Astrocyte (in vitro differentiated cells and primary cell): ENCODE data around the gene PIM1. TPM values are rescaled to one million over a fixed set of nuclear protein-coding genes. Genes with fewer than 3 reads are reported as not detected.

Experiments used
- DNase-seq: peaks from one replicate; pipeline ENCODE4 v3.0.0-alpha.2; 2010; ENCODE audit warnings: low read depth
- FAIRE-seq: peaks from 2 replicates; lab custom pipeline; 2011; peaks lifted over from hg19 to GRCh38; lab: Jason Lieb, UNC
- H2AFZ ChIP-seq: 2 replicates; pipeline ENCODE4 v1.6.0; 2012; ENCODE audit warnings: low read depth, low read length, inconsistent platforms
- H3K27ac ChIP-seq: 2 replicates; pipeline ENCODE4 v1.5.1; 2011; ENCODE audit warnings: low read depth, low read length, inconsistent platforms
- H3K27me3 ChIP-seq: 2 replicates; pipeline ENCODE4 v1.6.0; 2011; ENCODE audit warnings: low read length, inconsistent platforms; ENCODE audit not compliant: insufficient read depth
- H3K36me3 ChIP-seq: 2 replicates; pipeline ENCODE4 v1.5.1; 2011; ENCODE audit warnings: low read length, inconsistent platforms; ENCODE audit not compliant: insufficient read depth
- H3K4me1 ChIP-seq: 2 replicates; pipeline ENCODE4 v1.5.1; 2011; ENCODE audit warnings: low read length, inconsistent platforms; ENCODE audit not compliant: insufficient read depth
- H3K4me2 ChIP-seq: 2 replicates; pipeline ENCODE4 v1.6.0; 2012; ENCODE audit warnings: low read length, inconsistent platforms
- H3K4me3 ChIP-seq: 2 replicates; pipeline ENCODE4 v1.5.1; 2011; ENCODE audit warnings: low read depth, mild to moderate bottlenecking, low read length, inconsistent platforms; ENCODE audit not compliant: insufficient read depth
- H3K79me2 ChIP-seq: 2 replicates; pipeline ENCODE4 v1.6.0; 2012; ENCODE audit warnings: mild to moderate bottlenecking, low read length, inconsistent platforms; ENCODE audit not compliant: insufficient read depth
- H3K9ac ChIP-seq: 2 replicates; pipeline ENCODE4 v1.6.0; 2012; ENCODE audit warnings: mild to moderate bottlenecking, low read length, inconsistent platforms
- H3K9me3 ChIP-seq: 2 replicates; pipeline ENCODE4 v1.5.1; 2012; ENCODE audit warnings: low read depth, mild to moderate bottlenecking, low read length, inconsistent platforms; ENCODE audit not compliant: insufficient read depth
- H4K20me1 ChIP-seq: 2 replicates; pipeline ENCODE4 v1.6.0; 2012; ENCODE audit warnings: low read length, inconsistent platforms; ENCODE audit not compliant: insufficient read depth
- H3K27ac Mint-ChIP-seq: one replicate; pipeline ENCODE4 v1.8.0; 2021; ENCODE audit warnings: mild to moderate bottlenecking, mixed read lengths; ENCODE audit not compliant: unreplicated experiment
- H3K27me3 Mint-ChIP-seq: one replicate; pipeline ENCODE4 v1.8.0; 2021; ENCODE audit warnings: low read depth, mixed read lengths; ENCODE audit not compliant: unreplicated experiment
- H3K36me3 Mint-ChIP-seq: one replicate; pipeline ENCODE4 v1.8.0; 2021; ENCODE audit warnings: low read depth, mixed read lengths; ENCODE audit not compliant: unreplicated experiment
- H3K4me1 Mint-ChIP-seq: one replicate; pipeline ENCODE4 v1.8.0; 2021; ENCODE audit warnings: low read depth, mixed read lengths; ENCODE audit not compliant: unreplicated experiment
- H3K4me3 Mint-ChIP-seq: one replicate; pipeline ENCODE4 v1.8.0; 2021; ENCODE audit warnings: mild to moderate bottlenecking, moderate library complexity, mixed read lengths; ENCODE audit not compliant: unreplicated experiment
- H3K9me3 Mint-ChIP-seq: one replicate; pipeline ENCODE4 v1.8.0; 2021; ENCODE audit warnings: mild to moderate bottlenecking, mixed read lengths; ENCODE audit not compliant: unreplicated experiment
- EZH2 ChIP-seq: IDR thresholded peaks from 2 replicates; pipeline ENCODE4 v1.6.1; 2012; ENCODE audit warnings: mild to moderate bottlenecking, low read length, inconsistent platforms; ENCODE audit not compliant: insufficient read depth
- total RNA-seq: library from RNA; stranded (reverse); gene quantifications from 2 replicates; pipeline ENCODE4 v1.2.1, GENCODE V29; 2021
- TF ChIP-seq, protein P1 (sequence below): IDR thresholded peaks from 2 replicates; pipeline ENCODE4 v1.5.1; 2011; ENCODE audit warnings: low read depth, mild to moderate bottlenecking, inconsistent platforms, low read length, moderate library complexity; ENCODE audit not compliant: insufficient read depth

PIM1 gene
- total RNA-seq, 1 donor from 2014 or later, result 32.1 TPM

DNA sequence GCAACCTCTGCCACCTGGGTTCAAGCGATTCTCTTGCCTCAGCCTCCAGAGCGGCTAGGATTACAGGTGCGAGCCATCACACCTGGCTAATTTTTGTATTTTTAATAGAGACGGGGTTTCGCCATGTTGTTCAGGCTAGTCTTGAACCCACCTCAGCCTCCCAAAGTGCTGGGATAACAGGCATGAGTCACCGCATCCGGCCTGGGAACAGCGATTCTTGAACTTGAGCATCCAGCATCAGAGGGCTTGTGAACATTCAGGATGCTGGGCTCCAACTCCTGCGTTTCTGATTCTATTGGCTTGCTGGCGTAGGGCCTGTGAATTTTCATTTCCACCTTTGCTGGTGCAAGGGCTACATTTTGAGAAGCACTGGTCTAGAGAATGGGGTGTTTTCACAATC is 24.5 kb upstream of the PIM1 start:
- Histone ChIP-seq H3K4me2 (no peak overlapping the region), H2AFZ (no peak overlapping the region), H3K27me3 (no peaks in the 10 kb centered on the region), H3K9ac (no peak overlapping the region), H3K79me2 (no peaks in the 10 kb centered on the region), H3K27ac (peak overlapping the region; percentile 91), H3K36me3 (no peaks in the 10 kb centered on the region), H3K9me3 (no peaks in the 10 kb centered on the region), H3K4me1 (peaks cover 29% of the 10 kb centered on the region), H4K20me1 (no peaks in the 10 kb centered on the region), H3K4me3 (no peak overlapping the region)
- Mint-ChIP-seq H3K27ac (no peak overlapping the region), H3K27me3 (no peaks in the 10 kb centered on the region), H3K9me3 (no peaks in the 10 kb centered on the region), H3K4me3 (no peak overlapping the region), H3K36me3 (no peaks in the 10 kb centered on the region), H3K4me1 (peaks cover 27% of the 10 kb centered on the region)
- DNase-seq (no peak), FAIRE-seq (no peak)
- TF ChIP-seq EZH2, result no peak
- TF ChIP-seq, protein P1, sequence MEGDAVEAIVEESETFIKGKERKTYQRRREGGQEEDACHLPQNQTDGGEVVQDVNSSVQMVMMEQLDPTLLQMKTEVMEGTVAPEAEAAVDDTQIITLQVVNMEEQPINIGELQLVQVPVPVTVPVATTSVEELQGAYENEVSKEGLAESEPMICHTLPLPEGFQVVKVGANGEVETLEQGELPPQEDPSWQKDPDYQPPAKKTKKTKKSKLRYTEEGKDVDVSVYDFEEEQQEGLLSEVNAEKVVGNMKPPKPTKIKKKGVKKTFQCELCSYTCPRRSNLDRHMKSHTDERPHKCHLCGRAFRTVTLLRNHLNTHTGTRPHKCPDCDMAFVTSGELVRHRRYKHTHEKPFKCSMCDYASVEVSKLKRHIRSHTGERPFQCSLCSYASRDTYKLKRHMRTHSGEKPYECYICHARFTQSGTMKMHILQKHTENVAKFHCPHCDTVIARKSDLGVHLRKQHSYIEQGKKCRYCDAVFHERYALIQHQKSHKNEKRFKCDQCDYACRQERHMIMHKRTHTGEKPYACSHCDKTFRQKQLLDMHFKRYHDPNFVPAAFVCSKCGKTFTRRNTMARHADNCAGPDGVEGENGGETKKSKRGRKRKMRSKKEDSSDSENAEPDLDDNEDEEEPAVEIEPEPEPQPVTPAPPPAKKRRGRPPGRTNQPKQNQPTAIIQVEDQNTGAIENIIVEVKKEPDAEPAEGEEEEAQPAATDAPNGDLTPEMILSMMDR, result no peak

DNA sequence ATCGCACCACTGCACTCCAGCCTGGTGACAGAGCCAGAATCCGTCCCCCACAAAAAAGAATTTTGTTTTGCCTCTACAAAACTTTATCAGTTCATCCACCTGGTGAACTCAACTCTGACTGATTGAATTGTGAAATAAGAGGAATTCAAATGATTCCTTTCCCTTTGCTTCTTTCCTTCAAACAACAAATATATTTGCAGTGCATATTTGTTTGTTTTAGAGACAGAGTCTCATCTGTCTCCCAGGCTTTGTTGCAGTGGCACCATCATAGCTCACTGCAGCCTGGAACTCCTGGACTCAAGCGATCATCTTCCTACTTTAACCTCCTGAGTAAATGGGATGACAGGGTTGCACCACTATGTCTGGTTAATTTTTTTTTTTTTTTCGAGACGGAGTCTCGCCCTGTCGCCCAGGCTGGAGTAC is 23.2 kb upstream of the PIM1 start:
- Histone ChIP-seq H3K4me1 (peaks cover 20% of the 10 kb centered on the region), H2AFZ (no peak overlapping the region), H4K20me1 (no peaks in the 10 kb centered on the region), H3K4me2 (no peak overlapping the region), H3K27me3 (no peaks in the 10 kb centered on the region), H3K4me3 (no peak overlapping the region), H3K9me3 (no peaks in the 10 kb centered on the region), H3K9ac (no peak overlapping the region), H3K79me2 (no peaks in the 10 kb centered on the region), H3K27ac (no peak overlapping the region), H3K36me3 (no peaks in the 10 kb centered on the region)
- H3K27me3 Mint-ChIP-seq, result no peaks in the 10 kb centered on the region
- H3K4me3 Mint-ChIP-seq, result no peak overlapping the region
- no peak for DNase-seq
- peaks cover 20% of the 10 kb centered on the region for H3K4me1 Mint-ChIP-seq
- no peaks in the 10 kb centered on the region for H3K36me3 Mint-ChIP-seq
- FAIRE-seq, result no peak
- no peak overlapping the region for H3K27ac Mint-ChIP-seq
- no peaks in the 10 kb centered on the region for H3K9me3 Mint-ChIP-seq
- TF ChIP-seq, protein P1, result no peak
- TF ChIP-seq EZH2, result no peak

DNA sequence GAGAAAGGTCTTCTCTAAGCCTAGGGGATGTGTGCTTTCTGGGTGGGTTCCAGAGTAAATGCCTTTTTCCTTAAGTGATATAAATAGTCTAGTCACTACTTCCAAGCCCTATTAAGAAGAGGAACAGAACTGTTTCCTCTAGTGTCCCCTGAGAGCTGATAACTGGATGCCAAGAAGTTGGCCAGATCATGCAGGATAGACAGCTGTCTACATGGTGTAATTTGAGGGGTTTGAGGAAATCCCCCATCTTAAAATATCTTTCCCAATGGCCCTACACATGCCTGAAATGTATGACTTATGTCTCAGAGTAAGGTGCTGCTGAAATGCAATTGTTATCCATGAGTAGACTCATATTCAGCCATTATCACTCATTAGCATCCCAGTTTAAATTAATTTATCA is 20.2 kb upstream of the PIM1 start:
- Histone ChIP-seq H3K79me2 (no peaks in the 10 kb centered on the region), H3K4me2 (no peak overlapping the region), H3K9ac (no peak overlapping the region), H3K27me3 (no peaks in the 10 kb centered on the region), H3K4me3 (no peak overlapping the region), H4K20me1 (no peaks in the 10 kb centered on the region), H3K9me3 (no peaks in the 10 kb centered on the region), H3K4me1 (peaks cover 3% of the 10 kb centered on the region), H3K36me3 (no peaks in the 10 kb centered on the region), H3K27ac (no peak overlapping the region), H2AFZ (no peak overlapping the region)
- H3K27me3 Mint-ChIP-seq, result no peaks in the 10 kb centered on the region
- H3K9me3 Mint-ChIP-seq, result no peaks in the 10 kb centered on the region
- no peak overlapping the region for H3K4me3 Mint-ChIP-seq
- H3K27ac Mint-ChIP-seq, result no peak overlapping the region
- peaks cover 2% of the 10 kb centered on the region for H3K4me1 Mint-ChIP-seq
- no peak for FAIRE-seq
- TF ChIP-seq, protein P1, result no peak
- TF ChIP-seq EZH2, result no peak
- no peaks in the 10 kb centered on the region for H3K36me3 Mint-ChIP-seq
- no peak for DNase-seq
